Mesendoderm (in vitro differentiated cells): ENCODE measurements around the gene MAN1A1.

Experiments used
- DNase-seq: peaks from one replicate; pipeline ENCODE4 v3.0.0; 2013
- H2AK5ac ChIP-seq: 2 replicates; pipeline ENCODE4 v1.6.1; 2013; ENCODE audit warnings: low read length, inconsistent platforms
- H2BK120ac ChIP-seq: 2 replicates; pipeline ENCODE4 v1.6.1; 2013; ENCODE audit warnings: low read depth, mild to moderate bottlenecking, low read length, moderate library complexity, mixed read lengths
- H2BK15ac ChIP-seq: replicated peaks from 2 replicates; pipeline ENCODE4 v1.6.1; 2013; ENCODE audit warnings: low read depth, mild to moderate bottlenecking, moderate library complexity
- H2BK5ac ChIP-seq: 2 replicates; pipeline ENCODE4 v1.6.1; 2013; ENCODE audit warnings: low read length, inconsistent platforms
- H3K18ac ChIP-seq: 2 replicates; pipeline ENCODE4 v1.6.1; 2013; ENCODE audit warnings: mild to moderate bottlenecking, low read length, mixed read lengths
- H3K23ac ChIP-seq: one replicate; pipeline ENCODE4 v1.6.1; 2013; ENCODE audit warnings: low read length
- H3K27ac ChIP-seq: 2 replicates; pipeline ENCODE4 v1.5.1; 2013; ENCODE audit warnings: low read depth, mild to moderate bottlenecking, inconsistent platforms, low read length, moderate library complexity
- H3K27me3 ChIP-seq: 2 replicates; pipeline ENCODE4 v1.6.1; 2013; ENCODE audit warnings: low read length, control low read depth, mild to moderate bottlenecking, inconsistent platforms; ENCODE audit not compliant: insufficient read depth, poor library complexity
- H3K36me3 ChIP-seq: 2 replicates; pipeline ENCODE4 v1.6.1; 2013; ENCODE audit warnings: low read length, inconsistent platforms; ENCODE audit not compliant: control insufficient read depth, insufficient read depth
- H3K4ac ChIP-seq: one replicate; pipeline ENCODE4 v1.6.1; 2013; ENCODE audit warnings: low read depth, mild to moderate bottlenecking, low read length, moderate library complexity
- H3K4me1 ChIP-seq: 2 replicates; pipeline ENCODE4 v1.6.1; 2013; ENCODE audit warnings: low read depth, low read length, inconsistent platforms; ENCODE audit not compliant: control insufficient read depth
- H3K4me2 ChIP-seq: 2 replicates; pipeline ENCODE4 v1.6.1; 2013; ENCODE audit warnings: low read length
- H3K4me3 ChIP-seq: 2 replicates; pipeline ENCODE4 v1.5.1; 2013; ENCODE audit warnings: mild to moderate bottlenecking, low read length
- H3K56ac ChIP-seq: one replicate; pipeline ENCODE4 v1.6.1; 2013; ENCODE audit warnings: low read length
- H3K79me1 ChIP-seq: 2 replicates; pipeline ENCODE4 v1.6.1; 2013; ENCODE audit warnings: low read length, inconsistent platforms
- H3K79me2 ChIP-seq: 2 replicates; pipeline ENCODE4 v1.6.1; 2013; ENCODE audit warnings: mild to moderate bottlenecking, low read length; ENCODE audit not compliant: control insufficient read depth, insufficient read depth
- H3K9ac ChIP-seq: 2 replicates; pipeline ENCODE4 v1.6.1; 2013; ENCODE audit warnings: low read length, inconsistent platforms
- H4K5ac ChIP-seq: one replicate; pipeline ENCODE4 v1.6.1; 2013; ENCODE audit warnings: low read length
- H4K8ac ChIP-seq: one replicate; pipeline ENCODE4 v1.6.1; 2013; ENCODE audit warnings: low read depth, mild to moderate bottlenecking, control low read depth, low read length, moderate library complexity
- WGBS: extraction: QIAGEN DNeasy Blood & Tissue Kit; methylation state at CpG from one replicate; pipeline ENCODE4 v1.1.7; 2013; ENCODE audit warnings: low lambda C conversion rate, missing lambda C conversion rate; ENCODE audit not compliant: insufficient coverage; ENCODE audit errors: extremely low coverage; 5-methylcytosine and 5-hydroxymethylcytosine counted together

Gene MAN1A1

DNA sequence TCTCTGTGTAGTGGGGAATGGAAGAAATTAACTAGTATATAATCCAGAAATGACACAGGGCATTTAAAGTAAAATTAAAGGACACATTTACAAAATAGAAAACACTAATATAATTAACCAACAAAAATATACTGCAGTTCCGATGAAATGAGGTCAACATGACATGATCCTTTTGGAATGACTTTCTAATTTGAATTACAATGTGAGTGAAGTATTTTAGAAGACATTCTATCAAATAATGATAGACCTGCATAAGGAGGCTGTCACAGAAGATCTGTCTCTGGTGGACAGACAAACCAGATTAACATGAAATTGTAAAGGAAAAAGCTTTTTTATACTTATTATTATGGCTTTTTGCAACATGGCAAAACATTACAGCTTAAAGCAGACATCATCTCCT is 170.5 kb downstream of the MAN1A1 start:
- Histone ChIP-seq H2BK5ac (no peak overlapping the region), H3K79me2 (no peaks in the 10 kb centered on the region), H3K23ac (no peak overlapping the region), H2BK120ac (no peak overlapping the region), H3K9ac (no peak overlapping the region), H3K27me3 (no peaks in the 10 kb centered on the region), H3K4me2 (no peak overlapping the region), H4K5ac (no peak overlapping the region), H3K18ac (no peak overlapping the region), H4K8ac (no peak overlapping the region), H3K4me1 (no peaks in the 10 kb centered on the region), H2BK15ac (no peak overlapping the region), H3K27ac (no peak overlapping the region), H2AK5ac (no peak overlapping the region), H3K4me3 (no peak overlapping the region), H3K4ac (no peak overlapping the region), H3K56ac (no peak overlapping the region), H3K36me3 (no peaks in the 10 kb centered on the region), H3K79me1 (no peaks in the 10 kb centered on the region)
- peak; percentile 35 for DNase-seq
- WGBS, result no CpG with 5 or more reads among the region's 1 CpG

DNA sequence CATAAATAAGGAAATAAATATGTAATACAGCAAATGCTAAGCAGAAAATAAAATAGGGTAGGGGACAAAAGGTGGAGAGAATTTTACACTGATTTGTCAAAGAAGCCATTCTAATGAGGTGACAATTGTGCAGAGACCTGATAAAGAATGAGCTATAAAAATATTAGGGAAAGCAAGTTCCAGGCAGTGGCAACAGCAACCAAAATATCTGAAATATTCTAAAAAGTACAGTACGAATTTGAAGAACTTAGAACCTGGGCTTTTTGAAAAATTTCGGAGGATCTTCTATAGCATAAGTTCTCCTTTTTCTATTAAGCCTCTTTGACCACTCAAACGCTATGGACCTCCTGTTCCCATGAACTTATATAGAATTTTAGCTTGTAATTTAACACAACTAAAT is 173.1 kb downstream of the MAN1A1 start:
- H3K79me2 ChIP-seq, result no peaks in the 10 kb centered on the region
- no peak overlapping the region for H4K5ac ChIP-seq
- H2BK120ac ChIP-seq, result no peak overlapping the region
- H4K8ac ChIP-seq, result no peak overlapping the region
- H2BK5ac ChIP-seq, result no peak overlapping the region
- no peaks in the 10 kb centered on the region for H3K4me1 ChIP-seq
- no peak overlapping the region for H3K23ac ChIP-seq
- no CpG with 5 or more reads among the region's 3 CpGs for WGBS
- no peak for DNase-seq
- H3K9ac ChIP-seq, result no peak overlapping the region
- H2BK15ac ChIP-seq, result no peak overlapping the region
- no peak overlapping the region for H3K27ac ChIP-seq
- H3K56ac ChIP-seq, result no peak overlapping the region
- no peak overlapping the region for H2AK5ac ChIP-seq
- no peak overlapping the region for H3K4me2 ChIP-seq
- H3K36me3 ChIP-seq, result no peaks in the 10 kb centered on the region
- no peak overlapping the region for H3K4ac ChIP-seq
- no peak overlapping the region for H3K4me3 ChIP-seq
- H3K79me1 ChIP-seq, result no peaks in the 10 kb centered on the region
- no peaks in the 10 kb centered on the region for H3K27me3 ChIP-seq
- no peak overlapping the region for H3K18ac ChIP-seq

DNA sequence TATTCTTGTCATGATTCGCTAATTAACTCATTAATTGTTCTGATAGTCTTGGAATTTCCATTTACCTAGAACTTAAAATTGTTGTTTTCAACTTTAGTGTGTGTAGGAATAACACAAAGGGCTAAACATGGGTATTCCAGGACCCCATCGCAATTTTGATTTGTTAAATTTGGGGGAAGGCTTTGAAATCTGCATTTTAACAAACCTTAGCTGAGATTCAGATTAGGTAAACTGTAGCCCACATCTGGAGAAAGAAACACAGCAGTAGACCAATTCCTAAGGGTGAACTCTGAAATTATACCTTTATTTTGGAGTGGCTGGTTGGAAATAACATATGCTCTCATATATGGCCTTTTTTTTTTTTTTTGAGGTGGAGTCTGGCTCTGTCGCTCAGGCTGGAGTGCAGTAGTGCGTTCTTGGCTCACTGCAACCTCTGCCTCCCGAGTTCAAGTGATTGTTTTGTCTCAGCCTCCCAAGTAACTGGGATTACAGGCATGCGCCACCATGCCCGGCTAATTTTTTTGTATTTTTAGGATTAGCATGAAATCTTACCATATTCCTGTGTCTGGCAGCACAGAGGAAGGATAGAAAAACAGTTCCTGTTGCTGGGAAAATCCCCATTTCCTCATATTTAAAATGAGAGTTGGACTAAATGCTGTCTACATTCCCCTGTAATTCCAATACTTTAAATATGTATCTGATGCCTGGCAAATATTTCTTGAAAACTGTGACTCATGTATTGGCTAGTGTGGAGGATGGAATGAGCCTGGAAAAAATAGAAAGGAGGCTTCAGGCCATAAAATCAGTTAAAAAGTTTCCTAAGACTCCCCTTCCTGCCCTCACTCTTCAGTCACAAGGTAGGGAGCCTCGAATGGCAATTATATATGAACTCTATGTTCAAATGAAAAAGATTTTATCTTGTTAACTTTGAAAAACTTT is 174.4 kb downstream of the MAN1A1 start:
- Histone ChIP-seq H3K56ac (no peak overlapping the region), H4K5ac (no peak overlapping the region), H2BK120ac (no peak overlapping the region), H3K23ac (no peak overlapping the region), H2AK5ac (no peak overlapping the region), H4K8ac (no peak overlapping the region), H3K79me1 (no peaks in the 10 kb centered on the region), H3K27ac (no peak overlapping the region), H3K9ac (no peak overlapping the region), H3K4ac (no peak overlapping the region), H3K18ac (no peak overlapping the region), H2BK15ac (no peak overlapping the region), H3K79me2 (no peaks in the 10 kb centered on the region), H2BK5ac (no peak overlapping the region), H3K27me3 (no peaks in the 10 kb centered on the region), H3K4me2 (no peak overlapping the region), H3K4me1 (no peaks in the 10 kb centered on the region), H3K36me3 (no peaks in the 10 kb centered on the region), H3K4me3 (no peak overlapping the region)
- no CpG with 5 or more reads among the region's 8 CpGs for WGBS
- DNase-seq, result no peak

DNA sequence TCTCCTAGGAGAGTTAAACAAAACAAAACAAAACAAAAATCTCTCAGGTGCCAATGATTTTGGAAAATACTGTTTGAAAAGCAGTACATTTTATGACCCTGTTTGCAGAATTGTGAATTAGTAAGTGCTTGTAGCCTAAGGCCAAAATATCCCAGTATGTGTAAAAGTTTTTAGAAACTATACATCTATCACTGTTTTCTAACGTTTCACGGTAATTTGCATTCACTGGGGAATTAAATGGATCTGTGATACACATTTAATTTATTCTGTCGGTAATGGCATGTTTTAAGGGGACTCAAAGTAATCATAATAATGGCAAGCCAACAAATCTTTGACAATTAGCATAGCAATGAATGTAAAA is 175.5 kb downstream of the MAN1A1 start:
- Histone ChIP-seq H4K8ac (no peak overlapping the region), H4K5ac (no peak overlapping the region), H3K18ac (no peak overlapping the region), H3K9ac (no peak overlapping the region), H3K79me2 (no peaks in the 10 kb centered on the region), H3K36me3 (no peaks in the 10 kb centered on the region), H2BK5ac (no peak overlapping the region), H2BK15ac (no peak overlapping the region), H2AK5ac (no peak overlapping the region), H3K27ac (no peak overlapping the region), H3K4me1 (no peaks in the 10 kb centered on the region), H3K79me1 (no peaks in the 10 kb centered on the region), H3K27me3 (no peaks in the 10 kb centered on the region), H2BK120ac (no peak overlapping the region), H3K4me2 (no peak overlapping the region), H3K23ac (no peak overlapping the region), H3K4ac (no peak overlapping the region), H3K4me3 (no peak overlapping the region), H3K56ac (no peak overlapping the region)
- DNase-seq, result no peak
- WGBS, result no CpG with 5 or more reads among the region's 3 CpGs

DNA sequence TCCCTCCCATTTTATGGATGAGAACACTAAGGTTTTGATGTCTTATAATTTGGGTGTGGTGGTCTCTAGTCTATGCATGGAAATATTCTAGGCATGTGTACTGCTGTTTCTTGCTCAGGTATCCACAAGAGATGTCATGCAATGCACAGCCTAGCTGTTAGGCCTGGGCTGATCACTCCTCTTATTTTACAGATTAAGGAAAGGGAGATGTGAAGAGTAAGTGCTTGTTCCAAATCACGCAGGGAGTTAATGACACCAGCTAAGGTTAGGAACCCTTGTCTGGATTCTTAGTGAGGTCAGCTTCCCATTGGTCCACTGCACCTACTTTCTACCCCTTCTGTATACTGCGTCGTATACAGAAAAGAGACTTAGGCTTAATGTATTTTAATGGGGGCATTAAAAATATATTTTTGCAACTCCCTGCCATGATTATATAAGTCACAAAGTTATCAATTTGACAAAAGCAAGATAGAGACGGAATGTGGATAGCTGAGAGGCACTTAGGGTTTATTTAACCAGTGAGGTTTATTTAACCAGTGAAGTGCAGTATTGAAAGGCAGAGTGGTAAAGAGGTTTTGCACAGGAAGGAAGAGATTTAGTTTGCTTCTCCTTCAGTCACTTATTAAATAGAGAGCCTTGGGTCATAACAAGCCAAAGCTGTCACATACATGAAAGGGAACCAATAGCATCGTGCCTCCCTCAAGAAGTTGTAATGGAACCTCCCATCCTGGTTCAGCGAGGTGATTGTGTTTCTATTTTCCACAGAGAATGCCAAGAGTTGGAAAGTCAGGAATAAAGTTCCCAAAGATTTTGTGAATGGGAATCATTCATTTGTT is 176.1 kb downstream of the MAN1A1 start:
- no peaks in the 10 kb centered on the region for H3K79me2 ChIP-seq
- no peak overlapping the region for H3K56ac ChIP-seq
- H3K9ac ChIP-seq, result no peak overlapping the region
- no peak overlapping the region for H2BK120ac ChIP-seq
- H2AK5ac ChIP-seq, result no peak overlapping the region
- H2BK5ac ChIP-seq, result no peak overlapping the region
- H4K8ac ChIP-seq, result no peak overlapping the region
- H3K23ac ChIP-seq, result no peak overlapping the region
- WGBS, result no CpG with 5 or more reads among the region's 6 CpGs
- no peaks in the 10 kb centered on the region for H3K79me1 ChIP-seq
- no peak overlapping the region for H3K4ac ChIP-seq
- H3K36me3 ChIP-seq, result no peaks in the 10 kb centered on the region
- no peak overlapping the region for H3K4me3 ChIP-seq
- DNase-seq, result no peak
- no peaks in the 10 kb centered on the region for H3K27me3 ChIP-seq
- H3K4me1 ChIP-seq, result no peaks in the 10 kb centered on the region
- no peak overlapping the region for H4K5ac ChIP-seq
- H2BK15ac ChIP-seq, result no peak overlapping the region
- no peak overlapping the region for H3K18ac ChIP-seq
- no peak overlapping the region for H3K27ac ChIP-seq
- no peak overlapping the region for H3K4me2 ChIP-seq
